H9 (cell line): ENCODE results near the gene MAML3. TPM values are rescaled to one million over a fixed set of nuclear protein-coding genes. Genes with fewer than 3 reads are reported as not detected.

Experiments
- DNase-seq: peaks from one replicate; pipeline ENCODE4 v3.0.0-alpha.2; 2017
- H2AFZ ChIP-seq: one replicate; pipeline ENCODE4 v1.6.1; 2013; ENCODE audit warnings: mild to moderate bottlenecking, low read length, control low read depth, moderate library complexity
- H2AK5ac ChIP-seq: 2 replicates; pipeline ENCODE4 v1.6.1; 2013; ENCODE audit warnings: low read length, control low read depth, mixed read lengths; ENCODE audit not compliant: insufficient read length
- H2BK120ac ChIP-seq: one replicate; pipeline ENCODE4 v1.6.1; 2013; ENCODE audit warnings: low read depth, mild to moderate bottlenecking, low read length, control low read depth, inconsistent platforms; ENCODE audit not compliant: poor library complexity, severe bottlenecking
- H2BK12ac ChIP-seq: 2 replicates; pipeline ENCODE4 v1.6.1; 2013; ENCODE audit warnings: low read length, control low read depth, mixed read lengths, low read depth; ENCODE audit not compliant: insufficient read length
- H2BK15ac ChIP-seq: 2 replicates; pipeline ENCODE4 v1.6.1; 2013; ENCODE audit warnings: low read depth, low read length, control low read depth
- H2BK20ac ChIP-seq: one replicate; pipeline ENCODE4 v1.6.1; 2013; ENCODE audit warnings: low read depth, mild to moderate bottlenecking, low read length, control low read depth, inconsistent platforms; ENCODE audit not compliant: poor library complexity, severe bottlenecking
- H2BK5ac ChIP-seq: 2 replicates; pipeline ENCODE4 v1.6.1; 2013; ENCODE audit warnings: low read length, control low read depth, mixed read lengths; ENCODE audit not compliant: insufficient read length
- H3K14ac ChIP-seq: 2 replicates; pipeline ENCODE4 v1.6.1; 2013; ENCODE audit warnings: low read length, control low read depth; ENCODE audit not compliant: insufficient read depth
- H3K18ac ChIP-seq: 2 replicates; pipeline ENCODE4 v1.6.1; 2013; ENCODE audit warnings: low read depth, mild to moderate bottlenecking, mixed read lengths, low read length, control low read depth; ENCODE audit not compliant: insufficient read length
- H3K23ac ChIP-seq: 2 replicates; pipeline ENCODE4 v1.6.1; 2013; ENCODE audit warnings: low read length, control low read depth, mixed read lengths, low read depth; ENCODE audit not compliant: insufficient read length
- H3K23me2 ChIP-seq: 2 replicates; pipeline ENCODE4 v1.6.1; 2013; ENCODE audit warnings: low read depth, mild to moderate bottlenecking, mixed read lengths, low read length, control low read depth; ENCODE audit not compliant: insufficient read length, poor library complexity, severe bottlenecking
- H3K27ac ChIP-seq: 2 replicates; pipeline ENCODE4 v1.5.1; 2013; ENCODE audit warnings: low read length, control low read depth, mixed read lengths, low read depth; ENCODE audit not compliant: insufficient read length
- H3K27me3 ChIP-seq: 2 replicates; pipeline ENCODE4 v1.6.1; 2013; ENCODE audit warnings: low read length, control low read depth, inconsistent platforms; ENCODE audit not compliant: insufficient read depth
- H3K4ac ChIP-seq: 2 replicates; pipeline ENCODE4 v1.6.1; 2013; ENCODE audit warnings: low read depth, mild to moderate bottlenecking, control low read depth, inconsistent platforms, low read length, moderate library complexity
- H3K4me1 ChIP-seq: 2 replicates; pipeline ENCODE4 v1.6.1; 2013; ENCODE audit warnings: low read length, control low read depth, inconsistent platforms; ENCODE audit not compliant: insufficient read depth
- H3K4me2 ChIP-seq: 2 replicates; pipeline ENCODE4 v1.6.1; 2013; ENCODE audit warnings: low read length, control low read depth, mixed read lengths; ENCODE audit not compliant: insufficient read length, insufficient read depth
- H3K56ac ChIP-seq: 2 replicates; pipeline ENCODE4 v1.6.1; 2013; ENCODE audit warnings: low read depth, mild to moderate bottlenecking, mixed read lengths, low read length, control low read depth; ENCODE audit not compliant: insufficient read length
- H3K79me1 ChIP-seq: 2 replicates; pipeline ENCODE4 v1.6.1; 2013; ENCODE audit warnings: low read depth, mild to moderate bottlenecking, moderate library complexity, low read length, control low read depth, inconsistent platforms; ENCODE audit not compliant: insufficient read depth, poor library complexity, severe bottlenecking
- H3K79me2 ChIP-seq: 2 replicates; pipeline ENCODE4 v1.6.1; 2013; ENCODE audit warnings: low read length, control low read depth, inconsistent platforms; ENCODE audit not compliant: insufficient read depth
- H3K9ac ChIP-seq: 2 replicates; pipeline ENCODE4 v1.6.1; 2013; ENCODE audit warnings: low read length, control low read depth, mixed read lengths; ENCODE audit not compliant: insufficient read length; ENCODE audit errors: extremely low read depth
- H3K9me3 ChIP-seq: one replicate; pipeline ENCODE4 v1.6.1; 2013; ENCODE audit warnings: low read depth, low read length, inconsistent platforms; ENCODE audit not compliant: control insufficient read depth
- H3T11ph ChIP-seq: one replicate; pipeline ENCODE4 v1.6.1; 2013; ENCODE audit warnings: mild to moderate bottlenecking, low read length, control low read depth, inconsistent platforms
- H4K20me1 ChIP-seq: one replicate; pipeline ENCODE4 v1.6.1; 2013; ENCODE audit not compliant: control insufficient read depth, insufficient read length, insufficient read depth
- H4K5ac ChIP-seq: 2 replicates; pipeline ENCODE4 v1.6.1; 2013; ENCODE audit warnings: low read depth, mild to moderate bottlenecking, mixed read lengths, low read length, control low read depth; ENCODE audit not compliant: insufficient read length
- H4K8ac ChIP-seq: replicated peaks from 2 replicates; pipeline ENCODE4 v1.6.1; 2013; ENCODE audit warnings: low read length, control low read depth, mixed read lengths, low read depth; ENCODE audit not compliant: insufficient read length
- H4K91ac ChIP-seq: 2 replicates; pipeline ENCODE4 v1.6.1; 2013; ENCODE audit warnings: low read depth, mild to moderate bottlenecking, moderate library complexity, mixed read lengths, low read length, control low read depth; ENCODE audit not compliant: insufficient read length
- H3K27ac Mint-ChIP-seq, 3 experiments: 2 replicates in 2 of 3; 3 replicates in 1 of 3; pipeline ENCODE4 v1.8.0; 2020 to 2021; ENCODE audit warnings: mixed read lengths in 3 of 3, mild to moderate bottlenecking in 1 of 3, moderate library complexity in 1 of 3
- H3K27me3 Mint-ChIP-seq: 2 replicates; pipeline ENCODE4 v1.8.0; 2021; ENCODE audit warnings: low read depth, mild to moderate bottlenecking, moderate library complexity, mixed read lengths
- H3K36me3 Mint-ChIP-seq, 3 experiments: 2 replicates in 2 of 3; 3 replicates in 1 of 3; pipeline ENCODE4 v1.8.0; 2020 to 2021; ENCODE audit warnings: low read depth in 3 of 3, mixed read lengths in 3 of 3; ENCODE audit not compliant: insufficient read depth in 1 of 3
- H3K4me1 Mint-ChIP-seq, 2 experiments: 2 replicates each; pipeline ENCODE4 v1.8.0; 2020; ENCODE audit warnings: mixed read lengths in 2 of 2
- H3K4me3 Mint-ChIP-seq, 2 experiments: 2 replicates in 1 of 2; 3 replicates in 1 of 2; pipeline ENCODE4 v1.8.0; 2020 to 2021; ENCODE audit warnings: mild to moderate bottlenecking in 2 of 2, mixed read lengths in 2 of 2, moderate library complexity in 1 of 2
- H3K9me3 Mint-ChIP-seq, 2 experiments: 2 replicates in 1 of 2; 3 replicates in 1 of 2; pipeline ENCODE4 v1.8.0; 2020; ENCODE audit warnings: mild to moderate bottlenecking in 2 of 2, mixed read lengths in 2 of 2, moderate library complexity in 1 of 2
- WGBS: extraction: QIAGEN DNeasy Blood & Tissue Kit; methylation state at CpG from one replicate; pipeline ENCODE4 v1.1.7; 2013; ENCODE audit warnings: missing lambda C conversion rate, low lambda C conversion rate, mixed read lengths; ENCODE audit not compliant: insufficient read length; ENCODE audit errors: extremely low coverage; 5-methylcytosine and 5-hydroxymethylcytosine counted together
- total RNA-seq: library from RNA; stranded (reverse); gene quantifications from 2 replicates; pipeline ENCODE4 v1.2.1, GENCODE V29; 2021
- TF ChIP-seq, protein P1 (sequence below): fragments of 200-600 bp; sonication (generic); conservative IDR thresholded peaks from 3 replicates; pipeline ENCODE4 v1.8.0; 2021; ENCODE audit warnings: antibody characterized with exemption, mild to moderate bottlenecking

MAML3 gene
- total RNA-seq, 1 experiment from 2014 or later = 3.9 TPM

DNA sequence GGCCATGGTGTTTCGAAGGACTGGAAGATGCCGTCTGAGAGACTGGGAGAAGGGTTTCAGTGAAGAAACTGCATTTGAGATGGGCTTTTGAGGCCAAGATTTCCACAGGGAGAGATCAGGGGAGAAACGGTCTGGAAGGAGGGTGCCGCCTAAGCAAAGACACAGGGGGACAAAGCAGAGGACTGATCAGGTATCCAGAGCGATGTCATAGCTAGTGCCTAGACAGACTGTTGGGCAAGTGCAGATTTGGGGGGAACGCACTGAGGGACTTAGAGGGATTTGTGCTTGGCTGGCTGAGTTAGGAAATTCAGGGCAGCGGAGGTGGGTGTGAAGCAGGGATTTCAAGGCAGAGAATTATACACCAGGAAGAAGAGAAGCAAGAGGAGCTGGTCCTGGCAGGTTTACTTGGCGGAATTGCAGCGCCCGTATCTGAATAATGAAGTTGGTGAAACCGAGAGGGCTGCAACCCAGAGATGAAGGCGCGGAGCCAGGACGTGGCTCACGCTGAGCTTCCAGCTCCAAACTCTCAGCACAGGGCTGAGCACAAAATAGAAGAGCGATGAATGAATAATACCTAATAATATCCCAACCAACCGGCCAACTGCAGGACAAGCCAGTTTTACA lies 106.9 kb downstream of the MAML3 start:
- H2BK15ac ChIP-seq = no peak overlapping the region
- H2AK5ac ChIP-seq = no peak overlapping the region
- no peak overlapping the region for H2BK5ac ChIP-seq
- no peaks in the 10 kb centered on the region for H3K79me2 ChIP-seq
- no peaks in the 10 kb centered on the region for H3K23me2 ChIP-seq
- H3K4ac ChIP-seq = no peak overlapping the region
- H4K8ac ChIP-seq = peak overlapping the region; percentile 27
- H3K14ac ChIP-seq = peak overlapping the region; percentile 60; the same call in 1 of the 2 replicates
- no peaks in the 10 kb centered on the region for H3K9me3 Mint-ChIP-seq
- H3K36me3 Mint-ChIP-seq = no peaks in the 10 kb centered on the region
- H3K23ac ChIP-seq = no peak overlapping the region
- H4K91ac ChIP-seq = peak overlapping the region; percentile 27
- peak overlapping the region; percentile 12 to 81 (median 20); a peak in 6 of 7 replicates for H3K27ac Mint-ChIP-seq
- peak overlapping the region; percentile 10 for H3K27ac ChIP-seq
- H3K27me3 Mint-ChIP-seq = peaks cover 4% of the 10 kb centered on the region
- no peak overlapping the region for H3K56ac ChIP-seq
- peak overlapping the region; percentile 33 for H4K5ac ChIP-seq
- peak overlapping the region; percentile 50 for H3K9ac ChIP-seq
- peak overlapping the region; percentile 79 for H3K4me2 ChIP-seq
- DNase-seq = peak; percentile 52
- H3K4me1 ChIP-seq = peaks cover 11% of the 10 kb centered on the region; the same call in 1 of the 2 replicates
- H3K4me3 Mint-ChIP-seq = peak overlapping the region; percentile 38 to 45
- H3K79me1 ChIP-seq = no peaks in the 10 kb centered on the region
- peak overlapping the region; percentile 29 for H3K18ac ChIP-seq
- peak overlapping the region; percentile 63 for H2AFZ ChIP-seq
- no peak overlapping the region for H2BK20ac ChIP-seq
- no peaks in the 10 kb centered on the region for H3K27me3 ChIP-seq
- H3T11ph ChIP-seq = no peak overlapping the region
- TF ChIP-seq, protein P1, sequence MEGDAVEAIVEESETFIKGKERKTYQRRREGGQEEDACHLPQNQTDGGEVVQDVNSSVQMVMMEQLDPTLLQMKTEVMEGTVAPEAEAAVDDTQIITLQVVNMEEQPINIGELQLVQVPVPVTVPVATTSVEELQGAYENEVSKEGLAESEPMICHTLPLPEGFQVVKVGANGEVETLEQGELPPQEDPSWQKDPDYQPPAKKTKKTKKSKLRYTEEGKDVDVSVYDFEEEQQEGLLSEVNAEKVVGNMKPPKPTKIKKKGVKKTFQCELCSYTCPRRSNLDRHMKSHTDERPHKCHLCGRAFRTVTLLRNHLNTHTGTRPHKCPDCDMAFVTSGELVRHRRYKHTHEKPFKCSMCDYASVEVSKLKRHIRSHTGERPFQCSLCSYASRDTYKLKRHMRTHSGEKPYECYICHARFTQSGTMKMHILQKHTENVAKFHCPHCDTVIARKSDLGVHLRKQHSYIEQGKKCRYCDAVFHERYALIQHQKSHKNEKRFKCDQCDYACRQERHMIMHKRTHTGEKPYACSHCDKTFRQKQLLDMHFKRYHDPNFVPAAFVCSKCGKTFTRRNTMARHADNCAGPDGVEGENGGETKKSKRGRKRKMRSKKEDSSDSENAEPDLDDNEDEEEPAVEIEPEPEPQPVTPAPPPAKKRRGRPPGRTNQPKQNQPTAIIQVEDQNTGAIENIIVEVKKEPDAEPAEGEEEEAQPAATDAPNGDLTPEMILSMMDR = no peak
- H4K20me1 ChIP-seq = no peaks in the 10 kb centered on the region
- WGBS = no CpG with 5 or more reads among the region's 17 CpGs
- peaks cover 50 to 52% of the 10 kb centered on the region in 2 experiments for H3K4me1 Mint-ChIP-seq
- no peaks in the 10 kb centered on the region for H3K9me3 ChIP-seq
- H2BK120ac ChIP-seq = no peak overlapping the region
- peak overlapping the region; percentile 58 for H2BK12ac ChIP-seq
